K562 (cell line): ENCODE measurements around the gene SLC16A9.

Experiments used
- CTCFL ChIP-seq: IDR thresholded peaks from 2 replicates; pipeline ENCODE4 v1.6.1; 2011; ENCODE audit warnings: borderline replicate concordance, low read depth, mild to moderate bottlenecking, moderate library complexity, low read length; ENCODE audit not compliant: insufficient read depth, poor library complexity, severe bottlenecking
- MAFF ChIP-seq: IDR thresholded peaks from 2 replicates; pipeline ENCODE4 v1.6.1; 2012; ENCODE audit warnings: low read length, improper control_type of control experiment
- REST ChIP-seq, 2 experiments: fragments of 450-650 bp; formaldehyde crosslinking in 1 of 2; IDR thresholded peaks; 2 replicates each; pipeline versions ENCODE4 v1.4.0 to v1.6.1; 2014 to 2020; ENCODE audit warnings: mild to moderate bottlenecking in 2 of 2, borderline replicate concordance in 1 of 2, low read depth in 1 of 2
- TF ChIP-seq, protein P1 (sequence below): fragments of 450-650 bp; IDR thresholded peaks from 2 replicates; pipeline ENCODE4 v1.6.1; 2014; ENCODE audit warnings: low read depth, mild to moderate bottlenecking, moderate library complexity, borderline replicate concordance

GRCh38 chr10:59626523-59626869 is 83.2 kb downstream of the SLC16A9 start:
- no peak for TF ChIP-seq MAFF
- TF ChIP-seq, protein P1, sequence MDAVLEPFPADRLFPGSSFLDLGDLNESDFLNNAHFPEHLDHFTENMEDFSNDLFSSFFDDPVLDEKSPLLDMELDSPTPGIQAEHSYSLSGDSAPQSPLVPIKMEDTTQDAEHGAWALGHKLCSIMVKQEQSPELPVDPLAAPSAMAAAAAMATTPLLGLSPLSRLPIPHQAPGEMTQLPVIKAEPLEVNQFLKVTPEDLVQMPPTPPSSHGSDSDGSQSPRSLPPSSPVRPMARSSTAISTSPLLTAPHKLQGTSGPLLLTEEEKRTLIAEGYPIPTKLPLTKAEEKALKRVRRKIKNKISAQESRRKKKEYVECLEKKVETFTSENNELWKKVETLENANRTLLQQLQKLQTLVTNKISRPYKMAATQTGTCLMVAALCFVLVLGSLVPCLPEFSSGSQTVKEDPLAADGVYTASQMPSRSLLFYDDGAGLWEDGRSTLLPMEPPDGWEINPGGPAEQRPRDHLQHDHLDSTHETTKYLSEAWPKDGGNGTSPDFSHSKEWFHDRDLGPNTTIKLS, result no peak
- TF ChIP-seq CTCFL, result no peak
- TF ChIP-seq REST (IDR thresholded peaks at IDR 0.05; ENCODE audit: borderline replicate concordance), result no peak
- no peak for TF ChIP-seq REST (CRISPR knock-in tag; IDR thresholded peaks at IDR 0.05; ENCODE audit: low read depth)
